HCT116 (cell line): ENCODE results near the gene ZC3H6. TPM values are rescaled to one million over a fixed set of nuclear protein-coding genes. Genes with fewer than 3 reads are reported as not detected.

Experiments
- ATAC-seq: fragments of 200-7000 bp; cut with Tn5 transposase; 2 replicates; pipeline ENCODE4 v1.9.1; 2020; ENCODE audit warnings: mild to moderate bottlenecking, moderate library complexity
- BruUV-seq: library from RNA; stranded (reverse); fragments of 400-500 nt; replicated peaks from 2 replicates; lab custom pipeline; 2021; lab: Mats Ljungman, UMichigan
- CTCF ChIA-PET: fragments of 300-600 bp; sonication (Branson Sonifier 250); formaldehyde crosslinking; loops from one replicate; lab custom pipeline; 2021; ENCODE audit warnings: antibody characterized with exemption; lab: Charles Lee
- POLR2A ChIA-PET: fragments of 300-600, 350-600 bp; sonication (Branson Sonifier 250); formaldehyde crosslinking; loops from one replicate; lab custom pipeline; 2021; ENCODE audit warnings: antibody characterized with exemption; lab: Charles Lee
- RAD21 ChIA-PET, 2 experiments: fragments of 300-600 bp; sonication (Branson Sonifier 250); formaldehyde crosslinking; loops; one replicate each; lab custom pipeline; 2023; ENCODE audit warnings: low total read pairs in 2 of 2; ENCODE audit not compliant: uncharacterized antibody in 2 of 2, unreplicated experiment in 2 of 2, low non-redundant PET in 1 of 2; lab: Charles Lee
- DNase-seq: peaks from one replicate; pipeline ENCODE4 v3.0.0-alpha.2; 2010; ENCODE audit warnings: low read depth, low spot score
- H2AFZ ChIP-seq: fragments of 200-600 bp; shearing (Covaris generic), sonication (generic); 2 replicates; pipeline ENCODE4 v1.6.1; 2017; ENCODE audit warnings: low read depth, mixed run types, mixed read lengths, antibody characterized with exemption, low read length; ENCODE audit not compliant: poor library complexity, severe bottlenecking
- H3K27ac ChIP-seq: 2 replicates; pipeline ENCODE4 v1.5.1; 2012; ENCODE audit warnings: low read depth, low read length
- H3K27me3 ChIP-seq: fragments of 200-600 bp; sonication (generic); 2 replicates; pipeline ENCODE4 v1.6.1; 2016; ENCODE audit warnings: mixed run types, low read length, mixed read lengths; ENCODE audit not compliant: insufficient read depth
- H3K36me3 ChIP-seq, 2 experiments: fragments of 200-500 bp in 1 of 2; fragments of 200-600 bp in 1 of 2; sonication (Bioruptor generic) in 1 of 2; sonication (generic) in 1 of 2; 2 replicates each; pipeline versions ENCODE4 v1.5.1 to v1.6.1; 2014 to 2016; ENCODE audit warnings: low read length in 2 of 2, inconsistent platforms in 1 of 2, mixed read lengths in 1 of 2, mixed run types in 1 of 2; ENCODE audit not compliant: insufficient read depth in 2 of 2, control insufficient read depth in 1 of 2
- H3K4me1 ChIP-seq, 2 experiments: fragments of 200-600 bp in 1 of 2; sonication (generic) in 1 of 2; 2 replicates each; pipeline versions ENCODE4 v1.5.1 to v1.6.1; 2012 to 2017; ENCODE audit warnings: low read length in 2 of 2, inconsistent platforms in 1 of 2, mild to moderate bottlenecking in 1 of 2, mixed read lengths in 1 of 2, mixed run types in 1 of 2, moderate library complexity in 1 of 2; ENCODE audit not compliant: insufficient read depth in 2 of 2, control insufficient read depth in 1 of 2
- H3K4me2 ChIP-seq: fragments of 200-600 bp; sonication (generic); 2 replicates; pipeline ENCODE4 v1.6.1; 2017; ENCODE audit warnings: mixed run types, low read length, mixed read lengths
- H3K4me3 ChIP-seq, 2 experiments: fragments of 200-600 bp in 1 of 2; sonication (generic) in 1 of 2; replicated peaks in 1 of 2; 2 replicates each; pipeline ENCODE4 v1.5.1; 2011 to 2016; ENCODE audit warnings: low read length in 2 of 2, control low read depth in 1 of 2, low read depth in 1 of 2, mild to moderate bottlenecking in 1 of 2, mixed read lengths in 1 of 2, mixed run types in 1 of 2
- H3K79me2 ChIP-seq: fragments of 200-600 bp; sonication (generic); 2 replicates; pipeline ENCODE4 v1.6.1; 2017; ENCODE audit warnings: mild to moderate bottlenecking, mixed run types, low read length, moderate library complexity, mixed read lengths; ENCODE audit not compliant: insufficient read depth
- H3K9ac ChIP-seq: fragments of 200-600 bp; sonication (generic); 2 replicates; pipeline ENCODE4 v1.6.1; 2016; ENCODE audit warnings: low read length, mixed read lengths
- H3K9me2 ChIP-seq: fragments of 200-600 bp; sonication (generic), shearing (Covaris generic); 2 replicates; pipeline ENCODE4 v1.6.1; 2017; ENCODE audit warnings: mixed run types, mild to moderate bottlenecking, moderate library complexity; ENCODE audit not compliant: insufficient read depth
- H3K9me3 ChIP-seq, 2 experiments: fragments of 200-500 bp in 1 of 2; fragments of 200-600 bp in 1 of 2; sonication (Bioruptor generic) in 1 of 2; sonication (generic) in 1 of 2; 2 replicates each; pipeline ENCODE4 v1.6.1; 2014 to 2017; ENCODE audit warnings: low read length in 2 of 2, mixed read lengths in 2 of 2, inconsistent platforms in 1 of 2, low read depth in 1 of 2, mild to moderate bottlenecking in 1 of 2, mixed run types in 1 of 2, moderate library complexity in 1 of 2; ENCODE audit not compliant: control insufficient read depth in 1 of 2, insufficient read depth in 1 of 2
- H4K20me1 ChIP-seq: fragments of 200-600 bp; sonication (generic), shearing (Covaris generic); 2 replicates; pipeline ENCODE4 v1.6.1; 2017; ENCODE audit warnings: mixed run types, mild to moderate bottlenecking, moderate library complexity; ENCODE audit not compliant: insufficient read depth
- EZH2 ChIP-seq: fragments of 200-600 bp; sonication (generic); IDR thresholded peaks from 2 replicates; pipeline ENCODE4 v1.6.1; 2017; ENCODE audit warnings: antibody characterized with exemption, mixed run types
- EZH2phosphoT487 ChIP-seq: fragments of 200-600 bp; IDR thresholded peaks from 2 replicates; pipeline ENCODE4 v1.6.1; 2018; ENCODE audit warnings: antibody characterized with exemption, borderline replicate concordance
- JUND ChIP-seq: IDR thresholded peaks from 2 replicates; pipeline ENCODE4 v1.6.1; 2012
- POLR2A ChIP-seq: IDR thresholded peaks from 2 replicates; pipeline ENCODE4 v1.7.0; 2011; ENCODE audit warnings: borderline replicate concordance; ENCODE audit not compliant: insufficient read depth, insufficient read length; ENCODE audit errors: extremely low read depth
- POLR2AphosphoS5 ChIP-seq: IDR thresholded peaks from 2 replicates; pipeline ENCODE4 v1.6.1; 2011; ENCODE audit warnings: mild to moderate bottlenecking, low read depth, low read length, moderate library complexity
- RAD21 ChIP-seq: IDR thresholded peaks from 2 replicates; pipeline ENCODE4 v1.6.1; 2012; ENCODE audit warnings: low read depth, mild to moderate bottlenecking
- SRF ChIP-seq: IDR thresholded peaks from 2 replicates; pipeline ENCODE4 v1.6.1; 2012; ENCODE audit warnings: low read depth
- YY1 ChIP-seq: IDR thresholded peaks from 2 replicates; pipeline ENCODE4 v1.6.1; 2011; ENCODE audit warnings: low read length, low read depth, moderate library complexity, mild to moderate bottlenecking; ENCODE audit not compliant: insufficient replicate concordance; ENCODE audit errors: extremely low read depth
- intact Hi-C: fragments of 100-400 bp; cut with micrococcal nuclease; formaldehyde crosslinking; loops from 2 replicates; pipeline ENCODE4 v1.10.0; 2022
- total RNA-seq: library from RNA; stranded (reverse); gene quantifications from one replicate; pipeline ENCODE4 v1.2.1, GENCODE V29; 2021; ENCODE audit not compliant: unreplicated experiment
- TF ChIP-seq, protein P1 (sequence below): IDR thresholded peaks from 2 replicates; pipeline ENCODE4 v1.6.1; 2011; ENCODE audit warnings: mild to moderate bottlenecking, low read length, moderate library complexity; ENCODE audit not compliant: insufficient replicate concordance; ENCODE audit errors: extremely low read depth

ZC3H6 gene
- total RNA-seq, 1 experiment from 2014 or later: 7.0 TPM

DNA sequence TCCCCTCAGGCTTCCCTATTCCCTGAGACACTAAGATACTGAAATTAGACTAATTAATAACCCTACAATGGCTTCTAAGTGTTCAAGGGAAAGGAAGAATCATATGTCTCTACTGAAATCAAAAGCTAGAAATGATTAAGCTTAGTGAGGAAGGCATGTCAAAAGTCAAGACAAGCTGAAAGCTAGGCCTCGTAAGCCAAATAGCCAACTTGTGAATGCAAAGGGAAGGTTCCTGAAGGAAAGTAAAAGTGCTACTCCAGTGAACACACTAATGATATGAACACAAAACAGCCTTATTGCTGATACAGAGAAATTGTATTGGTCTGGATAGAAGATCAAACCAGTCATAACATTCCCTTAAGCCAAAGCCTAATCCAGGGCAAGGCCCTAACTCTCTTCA, 30.5 kb upstream of the ZC3H6 start:
- H3K27me3 ChIP-seq: no peaks in the 10 kb centered on the region
- intact Hi-C loops: no loop called here
- H3K27ac ChIP-seq: no peak overlapping the region
- ChIA-PET RAD21 (no interaction called here), CTCF (no interaction called here), POLR2A (no interaction called here)
- H2AFZ ChIP-seq: no peak overlapping the region
- H3K79me2 ChIP-seq: peaks cover under 1% of the 10 kb centered on the region
- BruUV-seq: no TSS peak
- no peak overlapping the region for H3K4me3 ChIP-seq
- no peak overlapping the region for H3K4me2 ChIP-seq
- H4K20me1 ChIP-seq: no peaks in the 10 kb centered on the region; the same call in 1 of the 2 replicates
- no peaks in the 10 kb centered on the region for H3K4me1 ChIP-seq
- H3K9ac ChIP-seq: no peak overlapping the region
- H3K9me2 ChIP-seq: no peaks in the 10 kb centered on the region
- no peaks in the 10 kb centered on the region for H3K9me3 ChIP-seq
- H3K36me3 ChIP-seq: peaks cover 7 to 16% of the 10 kb centered on the region in 2 experiments; a peak in 2 of 4 replicates
- ATAC-seq (no peak), DNase-seq (no peak)
- TF ChIP-seq POLR2A (no peak), RAD21 (no peak), POLR2AphosphoS5 (no peak), EZH2 (no peak), YY1 (no peak), EZH2phosphoT487 (no peak), SRF (no peak), JUND (no peak)
- TF ChIP-seq, protein P1, sequence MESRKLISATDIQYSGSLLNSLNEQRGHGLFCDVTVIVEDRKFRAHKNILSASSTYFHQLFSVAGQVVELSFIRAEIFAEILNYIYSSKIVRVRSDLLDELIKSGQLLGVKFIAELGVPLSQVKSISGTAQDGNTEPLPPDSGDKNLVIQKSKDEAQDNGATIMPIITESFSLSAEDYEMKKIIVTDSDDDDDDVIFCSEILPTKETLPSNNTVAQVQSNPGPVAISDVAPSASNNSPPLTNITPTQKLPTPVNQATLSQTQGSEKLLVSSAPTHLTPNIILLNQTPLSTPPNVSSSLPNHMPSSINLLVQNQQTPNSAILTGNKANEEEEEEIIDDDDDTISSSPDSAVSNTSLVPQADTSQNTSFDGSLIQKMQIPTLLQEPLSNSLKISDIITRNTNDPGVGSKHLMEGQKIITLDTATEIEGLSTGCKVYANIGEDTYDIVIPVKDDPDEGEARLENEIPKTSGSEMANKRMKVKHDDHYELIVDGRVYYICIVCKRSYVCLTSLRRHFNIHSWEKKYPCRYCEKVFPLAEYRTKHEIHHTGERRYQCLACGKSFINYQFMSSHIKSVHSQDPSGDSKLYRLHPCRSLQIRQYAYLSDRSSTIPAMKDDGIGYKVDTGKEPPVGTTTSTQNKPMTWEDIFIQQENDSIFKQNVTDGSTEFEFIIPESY: no peak
